ENCODE measurements around the gene TRIO. TPM values are rescaled to one million over a fixed set of nuclear protein-coding genes. Genes with fewer than 3 reads are reported as not detected.
A peak's percentile ranks its signal among the peaks of the same experiment; 100 is the strongest.

Gene TRIO
- total RNA-seq, 1 experiment from 2014 or later, result 68.4 TPM

DNA sequence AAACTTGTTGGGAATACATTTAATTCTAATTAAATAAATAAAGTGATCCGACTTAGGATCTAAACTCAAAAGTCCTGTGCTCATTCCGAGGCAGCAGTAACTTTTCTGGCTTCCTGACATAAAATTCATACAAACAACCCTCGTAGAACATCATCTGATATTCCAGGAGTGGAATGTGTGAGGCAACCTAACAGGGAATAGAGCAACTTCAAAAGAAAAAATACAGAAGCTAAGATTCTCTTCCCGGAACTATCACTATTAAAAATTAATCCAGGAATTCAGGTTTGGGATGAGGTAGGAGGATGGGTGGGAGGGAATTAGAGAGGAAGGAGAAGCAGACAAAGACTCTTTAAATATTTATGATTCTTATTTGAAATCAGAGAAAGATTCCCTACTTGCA is 32.9 kb upstream of the TRIO start:
- Histone ChIP-seq H3K9me3 (ENCODE audit: control insufficient read depth in 1 of 2, insufficient read depth in 1 of 2, low read depth in 1 of 2, low read length in 2 of 2) (no peaks in the 10 kb centered on the region), H3K27me3 (ENCODE audit: insufficient read depth, low read length) (no peaks in the 10 kb centered on the region), H3K9me2 (ENCODE audit: insufficient read depth) (peaks cover 2% of the 10 kb centered on the region; the same call in 1 of the 2 replicates), H3K4me1 (ENCODE audit: control insufficient read depth in 1 of 2, insufficient read depth in 2 of 2, low read length in 2 of 2) (peaks cover 13 to 37% of the 10 kb centered on the region in 2 experiments), H3K4me3 (replicated peaks in 1 of 2; ENCODE audit: low read depth in 1 of 2, low read length in 2 of 2) (no peak overlapping the region), H3K4me2 (ENCODE audit: low read length) (no peak overlapping the region), H3K36me3 (ENCODE audit: control insufficient read depth in 1 of 2, insufficient read depth in 2 of 2, low read length in 2 of 2) (no peaks in the 10 kb centered on the region), H2AFZ (ENCODE audit: low read depth, low read length, poor library complexity, severe bottlenecking) (peak overlapping the region; percentile 82), H4K20me1 (ENCODE audit: insufficient read depth) (no peaks in the 10 kb centered on the region), H3K9ac (ENCODE audit: low read length) (no peak overlapping the region), H3K79me2 (ENCODE audit: insufficient read depth, low read length) (no peaks in the 10 kb centered on the region), H3K27ac (ENCODE audit: low read depth, low read length) (no peak overlapping the region)
- intact Hi-C loops (cut with micrococcal nuclease), result no loop called here
- POLR2A ChIA-PET, result no interaction called here
- CTCF ChIA-PET, result interaction anchor here (1.1 kb wide), 1 partner anchor 160 kb away, joined by 3 read pairs; no protein-coding TSS in a partner anchor
- DNase-seq (ENCODE audit: low read depth, low spot score) (no peak), ATAC-seq (no peak)
- BruUV-seq (replicated peaks), result no TSS peak
- RAD21 ChIA-PET (ENCODE audit: low non-redundant PET in 1 of 2, low total read pairs in 2 of 2, uncharacterized antibody in 2 of 2, unreplicated experiment in 2 of 2), result no interaction called here
- no peak for TF ChIP-seq JUND (IDR thresholded peaks at IDR 0.05)
- no peak for TF ChIP-seq CEBPB (IDR thresholded peaks at IDR 0.05; ENCODE audit: low read depth)
- no peak for TF ChIP-seq EGR1 (IDR thresholded peaks at IDR 0.05; ENCODE audit: low read depth)
- no peak for TF ChIP-seq RAD21 (IDR thresholded peaks at IDR 0.05; ENCODE audit: low read depth)
- no peak for TF ChIP-seq SP1 (IDR thresholded peaks at IDR 0.05; ENCODE audit: low read depth)
- no peak for TF ChIP-seq POLR2A (IDR thresholded peaks at IDR 0.05; ENCODE audit: borderline replicate concordance, extremely low read depth, insufficient read depth, insufficient read length)
- no peak for TF ChIP-seq SIN3A (IDR thresholded peaks at IDR 0.05; ENCODE audit: low read depth)
- TF ChIP-seq TCF7L2 (IDR thresholded peaks at IDR 0.05; ENCODE audit: borderline replicate concordance, extremely low read depth, insufficient read depth, insufficient read length), result no peak
- TF ChIP-seq ZFX (IDR thresholded peaks at IDR 0.05), result no peak
- TF ChIP-seq, protein P1, sequence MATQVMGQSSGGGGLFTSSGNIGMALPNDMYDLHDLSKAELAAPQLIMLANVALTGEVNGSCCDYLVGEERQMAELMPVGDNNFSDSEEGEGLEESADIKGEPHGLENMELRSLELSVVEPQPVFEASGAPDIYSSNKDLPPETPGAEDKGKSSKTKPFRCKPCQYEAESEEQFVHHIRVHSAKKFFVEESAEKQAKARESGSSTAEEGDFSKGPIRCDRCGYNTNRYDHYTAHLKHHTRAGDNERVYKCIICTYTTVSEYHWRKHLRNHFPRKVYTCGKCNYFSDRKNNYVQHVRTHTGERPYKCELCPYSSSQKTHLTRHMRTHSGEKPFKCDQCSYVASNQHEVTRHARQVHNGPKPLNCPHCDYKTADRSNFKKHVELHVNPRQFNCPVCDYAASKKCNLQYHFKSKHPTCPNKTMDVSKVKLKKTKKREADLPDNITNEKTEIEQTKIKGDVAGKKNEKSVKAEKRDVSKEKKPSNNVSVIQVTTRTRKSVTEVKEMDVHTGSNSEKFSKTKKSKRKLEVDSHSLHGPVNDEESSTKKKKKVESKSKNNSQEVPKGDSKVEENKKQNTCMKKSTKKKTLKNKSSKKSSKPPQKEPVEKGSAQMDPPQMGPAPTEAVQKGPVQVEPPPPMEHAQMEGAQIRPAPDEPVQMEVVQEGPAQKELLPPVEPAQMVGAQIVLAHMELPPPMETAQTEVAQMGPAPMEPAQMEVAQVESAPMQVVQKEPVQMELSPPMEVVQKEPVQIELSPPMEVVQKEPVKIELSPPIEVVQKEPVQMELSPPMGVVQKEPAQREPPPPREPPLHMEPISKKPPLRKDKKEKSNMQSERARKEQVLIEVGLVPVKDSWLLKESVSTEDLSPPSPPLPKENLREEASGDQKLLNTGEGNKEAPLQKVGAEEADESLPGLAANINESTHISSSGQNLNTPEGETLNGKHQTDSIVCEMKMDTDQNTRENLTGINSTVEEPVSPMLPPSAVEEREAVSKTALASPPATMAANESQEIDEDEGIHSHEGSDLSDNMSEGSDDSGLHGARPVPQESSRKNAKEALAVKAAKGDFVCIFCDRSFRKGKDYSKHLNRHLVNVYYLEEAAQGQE (IDR thresholded peaks at IDR 0.05; ENCODE audit: low read depth), result no peak
- TF ChIP-seq EZH2 (IDR thresholded peaks at IDR 0.05), result no peak
- no peak for TF ChIP-seq ELF1 (IDR thresholded peaks at IDR 0.05; ENCODE audit: borderline replicate concordance, low read depth)
- TF ChIP-seq, protein P2, sequence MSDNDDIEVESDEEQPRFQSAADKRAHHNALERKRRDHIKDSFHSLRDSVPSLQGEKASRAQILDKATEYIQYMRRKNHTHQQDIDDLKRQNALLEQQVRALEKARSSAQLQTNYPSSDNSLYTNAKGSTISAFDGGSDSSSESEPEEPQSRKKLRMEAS (IDR thresholded peaks at IDR 0.05), result no peak

All from HCT116 (cell line).